Activated T-cell treated with anti-CD3 and anti-CD28 coated beads, Interleukin-2, amount 50 U/mL, for 72 hours (primary cell): ENCODE results near the gene MAML2. TPM values are rescaled to one million over a fixed set of nuclear protein-coding genes. Genes with fewer than 3 reads are reported as not detected.
A peak's percentile ranks its signal among the peaks of the same experiment; 100 is the strongest.

ENCODE experiments used
- ATAC-seq, 2 donors: fragments of 150-1000 bp; cut with Tn5 transposase; replicated peaks in 1 of 2; 2 replicates each; pipeline ENCODE4 v1.10.0; 2021; ENCODE audit warnings: moderate library complexity in 2 of 2, mild to moderate bottlenecking in 1 of 2
- DNase-seq, 2 donors: peaks; one replicate each; pipeline ENCODE4 v3.0.0; 2021 to 2022; ENCODE audit warnings: mixed read lengths in 1 of 2
- H3K27ac Mint-ChIP-seq: one replicate; pipeline ENCODE4 v1.8.0; 2022; ENCODE audit warnings: mild to moderate bottlenecking, moderate library complexity, mixed read lengths
- H3K27me3 Mint-ChIP-seq: one replicate; pipeline ENCODE4 v1.8.0; 2022; ENCODE audit warnings: low read depth, mixed read lengths
- H3K36me3 Mint-ChIP-seq, 2 donors: one replicate each; pipeline ENCODE4 v1.8.0; 2022; ENCODE audit warnings: mixed read lengths in 2 of 2, mild to moderate bottlenecking in 1 of 2; ENCODE audit not compliant: insufficient read depth in 2 of 2
- H3K4me1 Mint-ChIP-seq: one replicate; pipeline ENCODE4 v1.8.0; 2022; ENCODE audit warnings: low read depth, mixed read lengths
- H3K4me3 Mint-ChIP-seq, 2 donors: one replicate each; pipeline ENCODE4 v1.8.0; 2022; ENCODE audit warnings: mild to moderate bottlenecking in 2 of 2, mixed read lengths in 2 of 2, moderate library complexity in 2 of 2
- H3K9me3 Mint-ChIP-seq, 2 donors: one replicate each; pipeline ENCODE4 v1.8.0; 2022; ENCODE audit warnings: mixed read lengths in 2 of 2
- total RNA-seq, 2 donors: library from RNA; stranded (reverse); gene quantifications; one replicate each; pipeline ENCODE4 v1.2.3, GENCODE V29; 2022

Gene MAML2
- total RNA-seq, 2 donors from 2014 or later: 30.5 to 34.6 TPM

DNA sequence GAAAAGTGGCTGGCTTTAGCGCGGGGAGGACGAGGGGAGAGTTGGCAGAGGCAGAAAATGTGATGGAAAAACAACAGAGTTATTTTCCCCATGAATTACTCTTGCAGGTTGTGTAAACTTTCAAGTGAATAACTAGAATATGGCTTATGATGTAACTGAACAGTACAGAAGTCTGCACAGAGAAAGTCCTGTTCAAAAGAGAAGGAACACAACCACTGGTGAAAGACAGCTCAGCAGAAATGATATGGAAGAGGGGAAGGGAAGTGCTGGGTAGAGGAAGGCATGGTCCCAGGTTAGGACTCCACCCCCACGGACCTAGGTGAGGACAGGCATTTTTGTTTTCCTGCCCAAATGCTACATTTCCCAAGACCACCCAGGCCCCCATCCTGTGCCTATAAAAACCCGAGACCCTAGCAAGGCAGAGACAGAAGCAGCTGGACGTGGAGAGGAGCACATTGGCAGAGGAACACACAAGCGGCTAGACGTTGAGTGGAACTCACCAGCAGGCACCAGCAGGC, 77.7 kb downstream of the MAML2 start:
- Mint-ChIP-seq H3K27ac (peak overlapping the region; percentile 75), H3K4me3 (no peak overlapping the region)
- ATAC-seq: no peak

DNA sequence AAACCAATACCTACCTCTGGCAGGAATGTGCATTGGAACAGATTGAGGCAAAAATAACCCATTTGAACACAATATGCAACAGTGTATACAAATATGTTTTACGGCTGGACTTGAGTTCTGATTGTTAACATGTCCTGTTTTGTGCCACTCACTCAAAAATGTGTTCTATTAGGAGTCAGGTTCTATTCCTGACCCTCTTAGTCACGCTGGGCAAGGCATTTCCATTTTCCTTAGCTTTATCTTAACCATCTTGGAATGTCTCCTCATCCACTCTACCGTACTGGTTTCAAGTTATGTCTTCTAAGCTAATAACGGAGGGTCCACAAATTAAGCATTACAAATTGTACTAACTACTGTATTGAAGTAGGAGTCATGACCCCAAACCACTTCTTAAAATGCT, 78.6 kb downstream of the MAML2 start:
- Mint-ChIP-seq H3K36me3 (peaks cover 8 to 14% of the 10 kb centered on the region in 2 donors), H3K4me1 (peaks cover 93% of the 10 kb centered on the region), H3K27me3 (no peaks in the 10 kb centered on the region), H3K4me3 (no peak overlapping the region), H3K9me3 (no peaks in the 10 kb centered on the region), H3K27ac (no peak overlapping the region)
- DNase-seq: no peak
- no peak for ATAC-seq

More for the DNA sequence above, 77.7 kb downstream of the MAML2 start:
- H3K4me1 Mint-ChIP-seq: peaks cover 93% of the 10 kb centered on the region
- peaks cover 13 to 20% of the 10 kb centered on the region in 2 donors for H3K36me3 Mint-ChIP-seq
- no peak for DNase-seq
- H3K9me3 Mint-ChIP-seq: peaks cover 0 to 3% of the 10 kb centered on the region in 2 donors
- H3K27me3 Mint-ChIP-seq: no peaks in the 10 kb centered on the region

DNA sequence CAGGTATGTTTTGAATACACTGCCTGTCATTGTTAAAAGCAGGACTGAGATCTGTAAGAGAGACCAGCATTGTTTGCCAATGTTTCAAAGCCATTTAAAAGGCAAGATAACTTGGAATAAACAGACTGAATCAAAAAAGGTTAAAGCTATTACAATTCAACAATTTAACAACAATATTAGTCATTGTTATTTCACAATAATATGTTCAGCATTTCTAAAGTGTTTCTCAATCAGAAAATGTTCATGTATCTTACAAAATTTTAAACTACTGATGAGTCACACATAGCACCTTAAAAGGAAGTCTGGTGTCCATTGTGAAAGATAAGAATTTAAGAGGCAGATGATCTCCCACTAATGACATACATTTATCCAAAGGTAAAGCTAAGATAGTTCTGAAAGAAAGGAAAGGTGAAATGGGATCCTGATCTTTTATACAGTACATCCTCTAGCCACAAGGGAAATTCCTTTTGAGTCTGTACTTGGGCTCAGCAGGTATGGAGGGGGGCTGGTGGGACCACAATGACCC, 79.7 kb downstream of the MAML2 start:
- Mint-ChIP-seq H3K27me3 (no peaks in the 10 kb centered on the region), H3K4me1 (peaks cover 93% of the 10 kb centered on the region), H3K4me3 (peak overlapping the region in 1 of 2 donors; percentile 14), H3K36me3 (peaks cover 3 to 7% of the 10 kb centered on the region in 2 donors), H3K9me3 (no peaks in the 10 kb centered on the region), H3K27ac (peak overlapping the region; percentile 71)
- DNase-seq (no peak), ATAC-seq (no peak)

DNA sequence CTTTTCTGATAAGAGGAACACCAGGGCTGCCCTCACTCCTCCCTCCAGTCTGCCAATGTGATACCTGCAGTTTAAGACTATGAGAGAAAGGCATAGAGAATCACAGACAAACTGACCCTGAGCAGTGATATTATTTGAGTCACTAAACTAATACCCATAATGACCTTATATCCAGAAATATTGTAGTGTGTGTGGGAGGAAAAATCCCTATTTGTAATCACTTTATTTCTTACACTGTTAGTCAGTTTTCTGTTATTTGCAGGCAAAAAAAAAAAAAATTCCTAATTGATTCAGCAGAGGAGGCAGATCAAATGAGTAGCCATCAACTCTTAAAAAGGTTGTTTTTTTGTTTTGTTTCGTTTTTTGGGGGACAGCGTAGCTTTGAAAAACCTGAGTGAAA, 82.5 kb downstream of the MAML2 start:
- Mint-ChIP-seq H3K9me3 (no peaks in the 10 kb centered on the region), H3K36me3 (peaks cover 5 to 12% of the 10 kb centered on the region in 2 donors), H3K27ac (peak overlapping the region; percentile 98), H3K4me3 (peak overlapping the region in 1 of 2 donors; percentile 70), H3K27me3 (no peaks in the 10 kb centered on the region), H3K4me1 (peaks cover 97% of the 10 kb centered on the region)
- ATAC-seq: no peak
- no peak for DNase-seq

DNA sequence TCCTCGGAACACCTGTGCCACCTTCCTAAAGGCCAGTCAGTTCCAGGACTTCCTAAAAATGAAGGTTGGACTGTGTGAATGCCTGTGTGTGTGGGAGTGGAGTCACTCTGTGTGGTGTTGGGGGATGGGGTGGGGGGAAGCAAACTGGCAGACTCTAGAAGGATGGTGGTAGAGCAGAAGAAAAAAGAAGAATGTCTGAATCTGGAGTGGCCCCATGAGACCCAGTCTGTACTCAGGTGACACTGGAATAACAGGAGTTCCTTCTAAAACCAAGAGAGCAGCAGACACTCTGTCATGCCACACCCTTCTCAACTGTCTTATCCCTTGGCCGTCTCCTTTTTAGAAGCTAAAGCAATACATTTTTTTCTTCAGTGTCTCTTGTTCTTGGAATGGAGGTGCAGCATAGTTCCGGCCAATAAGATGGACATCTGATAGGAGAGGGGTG, 82.9 kb downstream of the MAML2 start:
- H3K4me3 Mint-ChIP-seq: peak overlapping the region; percentile 25 to 70
- peaks cover 4 to 14% of the 10 kb centered on the region in 2 donors for H3K36me3 Mint-ChIP-seq
- no peaks in the 10 kb centered on the region for H3K9me3 Mint-ChIP-seq
- H3K4me1 Mint-ChIP-seq: peaks cover 97% of the 10 kb centered on the region
- ATAC-seq (no peak), DNase-seq (no peak)
- peak overlapping the region; percentile 98 for H3K27ac Mint-ChIP-seq
- H3K27me3 Mint-ChIP-seq: no peaks in the 10 kb centered on the region

DNA sequence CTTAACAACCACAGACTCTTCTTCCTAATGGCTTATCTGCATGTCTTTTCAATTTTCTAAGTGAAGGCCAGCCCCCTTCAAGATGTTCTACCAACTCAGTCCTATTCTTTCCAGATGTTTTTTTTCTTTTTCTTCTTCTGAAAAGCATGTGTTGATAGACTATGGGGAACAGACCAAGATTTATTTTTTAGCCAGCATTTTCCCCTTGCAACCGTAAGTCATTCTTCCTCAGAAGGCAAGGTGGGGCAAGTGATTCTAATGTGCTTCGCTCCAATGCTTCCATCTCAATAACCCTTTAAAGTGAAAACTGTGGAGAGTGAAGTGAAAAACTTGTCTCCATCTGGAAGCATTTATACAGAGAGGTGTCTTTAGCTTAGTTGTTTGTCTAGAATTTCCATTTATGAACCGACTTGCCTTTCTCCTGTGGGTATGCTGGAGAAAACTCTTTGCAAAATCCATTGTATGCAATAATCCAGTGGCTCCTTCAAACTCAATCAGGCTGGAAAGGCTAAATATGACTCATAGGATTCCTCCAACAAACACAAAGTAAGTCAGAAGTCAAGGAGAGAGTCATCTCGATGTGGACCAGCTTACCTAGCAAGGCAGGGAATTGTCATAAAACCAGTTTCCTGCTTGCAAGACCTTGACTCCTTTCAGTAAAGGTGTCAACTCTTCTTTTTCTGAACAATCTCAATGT, 83.7 kb downstream of the MAML2 start:
- peaks cover 5 to 14% of the 10 kb centered on the region in 2 donors for H3K36me3 Mint-ChIP-seq
- H3K27ac Mint-ChIP-seq: peak overlapping the region; percentile 98
- H3K4me3 Mint-ChIP-seq: peak overlapping the region; percentile 25 to 70
- DNase-seq (no peak), ATAC-seq (peak in 1 of 2 donors; percentile 32)
- no peaks in the 10 kb centered on the region for H3K27me3 Mint-ChIP-seq
- no peaks in the 10 kb centered on the region for H3K9me3 Mint-ChIP-seq
- peaks cover 97% of the 10 kb centered on the region for H3K4me1 Mint-ChIP-seq

DNA sequence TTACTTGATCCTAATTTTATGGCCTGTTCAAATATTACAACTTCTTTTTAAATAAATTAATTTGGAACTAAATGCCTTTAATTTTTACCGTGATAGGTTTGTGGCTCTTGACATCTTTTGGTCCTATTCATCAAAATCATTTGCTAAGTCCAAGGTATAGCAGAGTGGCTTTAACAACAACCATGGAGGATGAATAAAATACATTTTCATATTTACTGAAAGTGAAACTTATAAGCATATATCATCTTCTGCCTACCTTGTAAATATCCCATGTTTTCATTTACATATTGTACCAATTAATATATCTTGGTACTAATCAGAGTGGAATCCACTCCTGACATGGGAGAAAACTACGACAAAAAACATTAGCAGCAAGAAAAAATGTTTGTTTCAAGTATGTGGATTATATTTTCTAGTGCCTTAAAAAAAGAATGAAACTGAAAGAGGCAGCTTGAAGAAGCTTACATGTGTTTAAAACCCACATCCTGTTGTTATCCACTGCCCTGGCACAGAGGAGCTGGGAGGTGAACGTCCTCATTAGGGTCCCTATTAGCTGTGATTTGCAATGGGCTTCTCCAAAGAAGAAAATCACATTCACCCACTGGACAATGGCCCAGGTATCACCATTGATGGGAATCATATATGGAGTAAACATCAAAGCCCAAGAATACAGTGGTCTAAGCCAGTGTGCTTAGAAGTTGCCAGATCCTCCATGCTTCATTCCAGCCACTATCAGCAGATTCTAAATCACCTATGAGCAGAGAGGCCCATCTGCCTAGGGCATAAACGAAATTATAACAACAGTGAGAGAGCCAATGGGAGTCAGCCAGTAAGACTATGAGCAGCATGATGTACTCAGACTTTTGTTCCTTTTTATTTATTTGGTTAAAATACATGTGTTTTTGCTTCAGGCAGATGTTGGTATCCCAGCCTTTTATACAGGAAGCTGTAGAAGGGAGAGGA, 84.7 kb downstream of the MAML2 start:
- no peaks in the 10 kb centered on the region for H3K27me3 Mint-ChIP-seq
- H3K4me3 Mint-ChIP-seq: peak overlapping the region; percentile 78 to 85
- ATAC-seq: peak; percentile 74 to 78
- peaks cover 97% of the 10 kb centered on the region for H3K4me1 Mint-ChIP-seq
- H3K27ac Mint-ChIP-seq: peak overlapping the region; percentile 98
- peak; percentile 43 to 46 for DNase-seq
- H3K36me3 Mint-ChIP-seq: peaks cover 7 to 18% of the 10 kb centered on the region in 2 donors
- H3K9me3 Mint-ChIP-seq: no peaks in the 10 kb centered on the region

DNA sequence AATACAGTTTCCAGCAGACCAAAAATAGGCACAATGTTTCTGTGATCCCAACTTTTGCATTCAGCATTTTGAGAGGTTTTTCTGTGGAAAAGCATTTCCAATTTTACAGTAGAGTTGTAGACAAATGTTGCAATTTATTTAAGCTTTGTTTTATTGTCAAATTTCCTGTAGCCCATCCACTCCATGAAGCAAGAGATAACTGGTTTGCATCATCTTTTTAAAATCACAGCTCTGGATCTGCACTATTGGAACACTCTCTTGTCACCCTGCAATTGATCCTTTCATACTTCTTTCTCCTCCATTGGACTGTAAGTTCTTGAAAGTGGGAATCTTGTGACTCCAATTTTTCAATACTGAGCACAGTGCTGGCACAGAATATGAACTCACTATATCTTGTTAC, 86.0 kb downstream of the MAML2 start:
- Mint-ChIP-seq H3K4me1 (peaks cover 99% of the 10 kb centered on the region), H3K27me3 (no peaks in the 10 kb centered on the region), H3K9me3 (peaks cover 0 to under 1% of the 10 kb centered on the region in 2 donors), H3K4me3 (peak overlapping the region; percentile 78 to 85), H3K27ac (peak overlapping the region; percentile 98), H3K36me3 (peaks cover 7 to 19% of the 10 kb centered on the region in 2 donors)
- ATAC-seq (no peak), DNase-seq (no peak)

DNA sequence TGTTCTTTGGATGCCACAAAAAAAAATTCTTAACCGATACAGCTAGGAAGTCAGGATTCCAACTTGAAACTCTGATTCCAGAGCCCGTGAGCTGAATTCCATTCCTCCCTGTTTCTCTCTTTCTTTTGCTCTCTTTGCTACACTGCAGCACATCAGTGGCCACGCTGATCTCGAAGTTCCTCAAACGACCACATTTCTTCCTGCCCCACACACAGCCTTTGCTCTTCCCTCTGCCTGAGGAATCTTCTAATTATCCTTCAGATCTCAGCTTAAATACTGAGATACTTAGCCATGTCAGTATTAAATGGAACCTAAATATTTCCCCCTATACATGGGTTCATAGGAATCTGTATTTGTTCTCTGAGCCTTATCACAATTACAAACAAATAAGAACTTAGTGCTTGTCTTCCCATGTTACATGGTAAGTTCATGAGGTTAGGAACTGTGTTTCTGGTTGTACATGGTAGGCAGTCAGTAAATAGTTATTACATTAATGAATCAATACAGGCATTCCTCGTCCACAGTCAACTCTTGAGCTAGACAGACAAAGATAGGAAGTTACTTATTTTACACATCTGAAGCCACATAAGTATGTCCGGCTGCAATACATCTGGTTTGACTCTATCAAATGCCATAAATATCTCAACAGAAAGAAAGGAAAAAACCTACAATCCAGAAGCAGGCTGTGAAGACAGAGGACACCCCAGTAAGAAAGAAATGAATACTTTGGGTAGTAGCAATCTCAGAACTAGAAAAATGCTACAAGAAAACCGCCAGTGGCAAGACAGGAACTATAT, 86.6 kb downstream of the MAML2 start:
- peak; percentile 29 to 47 for ATAC-seq
- Mint-ChIP-seq H3K27me3 (no peaks in the 10 kb centered on the region), H3K9me3 (peaks cover 0 to 1% of the 10 kb centered on the region in 2 donors), H3K4me3 (peak overlapping the region; percentile 78 to 85), H3K4me1 (peaks cover 95% of the 10 kb centered on the region), H3K27ac (peak overlapping the region; percentile 98), H3K36me3 (peaks cover 9 to 20% of the 10 kb centered on the region in 2 donors)
- DNase-seq: no peak

DNA sequence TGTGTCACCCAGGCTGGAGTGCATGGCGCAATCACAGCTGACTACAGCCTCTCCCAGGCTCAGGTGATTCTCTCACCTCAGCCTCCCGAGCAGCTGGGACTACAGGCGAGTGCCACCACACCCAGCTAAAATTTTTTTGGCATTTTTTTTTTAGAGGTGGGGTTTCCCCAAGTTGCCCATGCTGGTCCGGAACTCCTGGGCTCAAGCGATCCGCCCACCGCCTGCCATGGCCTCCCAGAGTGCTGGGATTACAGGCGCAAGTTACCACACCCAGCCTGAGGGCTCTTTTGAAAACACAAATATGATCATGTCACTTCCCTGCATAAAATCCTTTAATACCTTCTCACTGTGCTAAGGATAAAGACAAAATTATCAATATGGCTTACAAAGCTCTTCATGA, 88.1 kb downstream of the MAML2 start:
- peaks cover 10 to 20% of the 10 kb centered on the region in 2 donors for H3K36me3 Mint-ChIP-seq
- peak overlapping the region; percentile 98 for H3K27ac Mint-ChIP-seq
- H3K4me1 Mint-ChIP-seq: peaks cover 95% of the 10 kb centered on the region
- peaks cover 0 to 1% of the 10 kb centered on the region in 2 donors for H3K9me3 Mint-ChIP-seq
- peak overlapping the region; percentile 78 to 79 for H3K4me3 Mint-ChIP-seq
- no peaks in the 10 kb centered on the region for H3K27me3 Mint-ChIP-seq
- no peak for DNase-seq
- ATAC-seq: no peak

DNA sequence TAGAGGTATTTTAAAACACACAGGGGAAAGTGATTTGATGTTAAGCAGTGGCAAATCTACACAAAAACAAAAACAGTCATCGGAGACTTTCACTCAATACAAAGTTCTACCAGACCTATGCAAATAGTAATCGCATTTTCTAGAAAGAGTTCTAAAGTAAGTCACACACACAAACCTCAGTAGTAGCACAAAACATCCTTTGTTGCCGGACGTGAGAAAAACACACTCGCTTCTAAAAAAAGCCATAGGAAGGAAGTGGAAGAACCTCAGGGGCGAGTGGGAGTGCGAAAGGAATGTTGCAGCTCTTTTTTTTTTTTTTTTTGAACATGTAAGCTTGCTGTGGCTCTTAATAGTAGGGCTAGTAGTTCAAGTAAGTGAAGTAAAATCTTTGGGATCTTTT, 88.9 kb downstream of the MAML2 start:
- H3K36me3 Mint-ChIP-seq: peaks cover 10 to 23% of the 10 kb centered on the region in 2 donors
- DNase-seq (no peak), ATAC-seq (peak; percentile 21 to 29)
- peak overlapping the region; percentile 78 to 79 for H3K4me3 Mint-ChIP-seq
- H3K4me1 Mint-ChIP-seq: peaks cover 95% of the 10 kb centered on the region
- H3K9me3 Mint-ChIP-seq: peaks cover 0 to 1% of the 10 kb centered on the region in 2 donors
- H3K27ac Mint-ChIP-seq: peak overlapping the region; percentile 77
- H3K27me3 Mint-ChIP-seq: no peaks in the 10 kb centered on the region
